Gastroesophageal sphincter (tissue), 3 donors: Measurements from ENCODE around the gene TMEM209.

ENCODE experiments used
- CTCF ChIP-seq, 4 experiments: fragments of 200-600 bp in 2 of 4; fragments of 450-650 bp in 2 of 4; sonication (generic) in 1 of 4; IDR thresholded peaks; one replicate each; pipeline ENCODE4 v1.5.1; 2017 to 2019; ENCODE audit warnings: antibody characterized with exemption in 4 of 4, mild to moderate bottlenecking in 2 of 4, moderate library complexity in 2 of 4
- EP300 ChIP-seq: sonication (generic); formaldehyde crosslinking; IDR thresholded peaks from one replicate; pipeline ENCODE4 v1.6.1; 2017; ENCODE audit warnings: antibody characterized with exemption, mild to moderate bottlenecking

DNA sequence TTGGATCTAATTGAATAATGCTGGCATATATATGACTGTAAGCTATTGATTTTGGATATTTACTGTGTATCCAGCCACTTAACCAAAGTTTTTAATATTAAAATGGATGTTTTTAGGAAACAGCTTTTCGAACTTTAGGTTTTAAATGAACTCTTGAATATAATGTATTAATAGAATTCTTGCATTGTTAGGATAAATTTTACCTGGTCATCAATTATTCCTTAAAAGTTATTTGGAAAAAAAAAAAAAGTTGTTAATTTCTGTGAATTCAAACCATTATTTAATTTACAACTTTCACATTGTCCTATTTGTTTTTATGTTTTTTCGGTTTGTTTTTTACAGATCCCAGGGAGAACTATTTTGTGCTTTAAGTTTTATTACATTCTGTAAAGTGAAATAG lies 9.8 kb downstream of the TMEM209 start:
- TF ChIP-seq EP300 (no peak), CTCF (IDR thresholded peaks at IDR 0.05) (no peak)
